WERI-Rb-1 (cell line): ENCODE data around the gene YAP1.

Experiments
- DNase-seq: peaks from one replicate; pipeline ENCODE4 v3.0.0-alpha.2; 2020
- H3K27ac ChIP-seq: fragments of 250-450 bp; sonication (Bioruptor Pico); 2 replicates; pipeline ENCODE4 v1.5.1; 2020; ENCODE audit warnings: mild to moderate bottlenecking, moderate library complexity
- H3K27me3 ChIP-seq: fragments of 250-450 bp; sonication (Bioruptor Pico); 2 replicates; pipeline ENCODE4 v1.5.1; 2021; ENCODE audit warnings: mild to moderate bottlenecking, low read depth, moderate library complexity; ENCODE audit not compliant: insufficient read depth, severe bottlenecking
- H3K36me3 ChIP-seq: fragments of 250-450 bp; sonication (Bioruptor Pico); 2 replicates; pipeline ENCODE4 v1.5.1; 2020; ENCODE audit warnings: mild to moderate bottlenecking, moderate library complexity
- H3K4me3 ChIP-seq: 2 replicates; pipeline ENCODE4 v1.5.1; 2011; ENCODE audit warnings: low read depth, mild to moderate bottlenecking, control low read depth, low read length
- H3K9me3 ChIP-seq: fragments of 250-450 bp; sonication (Bioruptor Pico); 2 replicates; pipeline ENCODE4 v1.5.1; 2021; ENCODE audit warnings: mild to moderate bottlenecking, moderate library complexity; ENCODE audit not compliant: severe bottlenecking
- TF ChIP-seq, protein P1 (sequence below): IDR thresholded peaks from 2 replicates; pipeline ENCODE4 v1.5.1; 2011; ENCODE audit warnings: low read depth, mild to moderate bottlenecking, control low read depth, inconsistent platforms, low read length

The YAP1 gene

DNA sequence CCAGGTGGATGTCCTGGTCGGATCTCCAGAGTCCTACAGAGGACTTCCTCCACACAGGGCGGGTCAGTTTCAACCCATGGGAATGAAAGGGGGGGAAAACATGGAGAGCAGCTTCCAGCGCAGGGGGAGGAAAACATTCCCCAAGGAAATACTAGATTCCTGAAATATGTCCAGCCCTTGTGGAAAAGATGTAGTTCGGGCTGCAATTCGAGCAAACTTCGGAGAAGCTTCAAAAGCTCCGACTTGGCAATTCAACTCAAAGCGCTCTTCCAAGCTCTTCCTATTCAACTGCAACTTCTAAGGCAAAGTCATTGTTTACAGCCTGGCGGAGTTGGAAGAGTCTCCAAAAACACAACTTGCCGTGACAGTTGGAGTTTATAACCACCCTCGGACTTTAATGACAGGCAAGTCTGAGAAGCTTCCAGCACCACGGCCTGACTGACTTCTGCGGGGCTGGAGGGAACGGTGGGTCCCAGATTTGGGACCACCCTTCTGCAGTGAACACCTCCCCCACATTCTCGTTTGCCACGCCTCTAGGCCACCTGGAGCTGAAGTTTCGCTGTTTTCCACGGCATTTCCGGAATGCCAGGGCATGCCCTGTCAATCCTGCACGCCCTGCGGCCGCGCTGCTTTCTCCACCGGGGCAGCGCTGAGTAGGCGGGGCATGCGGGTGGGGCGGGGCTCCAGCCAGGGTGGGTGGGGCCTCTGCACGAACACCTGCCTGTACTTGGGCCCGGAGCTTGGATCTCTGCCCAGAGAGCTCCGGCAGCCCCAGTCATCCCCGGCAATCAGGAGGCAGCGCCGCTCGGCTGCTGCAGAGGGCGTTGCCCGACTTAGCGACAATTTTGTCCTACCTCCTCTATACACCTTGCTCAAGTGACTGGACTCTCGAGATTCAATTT, 158.1 kb downstream of the YAP1 start:
- peaks cover under 1% of the 10 kb centered on the region for H3K9me3 ChIP-seq
- no peaks in the 10 kb centered on the region for H3K27me3 ChIP-seq
- no peak overlapping the region for H3K4me3 ChIP-seq
- TF ChIP-seq, protein P1, sequence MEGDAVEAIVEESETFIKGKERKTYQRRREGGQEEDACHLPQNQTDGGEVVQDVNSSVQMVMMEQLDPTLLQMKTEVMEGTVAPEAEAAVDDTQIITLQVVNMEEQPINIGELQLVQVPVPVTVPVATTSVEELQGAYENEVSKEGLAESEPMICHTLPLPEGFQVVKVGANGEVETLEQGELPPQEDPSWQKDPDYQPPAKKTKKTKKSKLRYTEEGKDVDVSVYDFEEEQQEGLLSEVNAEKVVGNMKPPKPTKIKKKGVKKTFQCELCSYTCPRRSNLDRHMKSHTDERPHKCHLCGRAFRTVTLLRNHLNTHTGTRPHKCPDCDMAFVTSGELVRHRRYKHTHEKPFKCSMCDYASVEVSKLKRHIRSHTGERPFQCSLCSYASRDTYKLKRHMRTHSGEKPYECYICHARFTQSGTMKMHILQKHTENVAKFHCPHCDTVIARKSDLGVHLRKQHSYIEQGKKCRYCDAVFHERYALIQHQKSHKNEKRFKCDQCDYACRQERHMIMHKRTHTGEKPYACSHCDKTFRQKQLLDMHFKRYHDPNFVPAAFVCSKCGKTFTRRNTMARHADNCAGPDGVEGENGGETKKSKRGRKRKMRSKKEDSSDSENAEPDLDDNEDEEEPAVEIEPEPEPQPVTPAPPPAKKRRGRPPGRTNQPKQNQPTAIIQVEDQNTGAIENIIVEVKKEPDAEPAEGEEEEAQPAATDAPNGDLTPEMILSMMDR: no peak
- no peaks in the 10 kb centered on the region for H3K36me3 ChIP-seq
- DNase-seq: no peak
- no peak overlapping the region for H3K27ac ChIP-seq

GRCh38 chr11:102268985-102269470, 158.8 kb downstream of the YAP1 start:
- TF ChIP-seq, protein P1: no peak
- Histone ChIP-seq H3K4me3 (no peak overlapping the region), H3K27ac (no peak overlapping the region)

GRCh38 chr11:102269927-102270326, 159.7 kb downstream of the YAP1 start:
- Histone ChIP-seq H3K4me3 (no peak overlapping the region), H3K9me3 (peaks cover 11% of the 10 kb centered on the region), H3K27ac (no peak overlapping the region), H3K36me3 (no peaks in the 10 kb centered on the region), H3K27me3 (no peaks in the 10 kb centered on the region)
- DNase-seq: no peak
- TF ChIP-seq, protein P1: no peak

More at GRCh38 chr11:102268985-102269470, 158.8 kb downstream of the YAP1 start:
- no peak for DNase-seq
- Histone ChIP-seq H3K9me3 (peaks cover 5% of the 10 kb centered on the region), H3K36me3 (no peaks in the 10 kb centered on the region), H3K27me3 (no peaks in the 10 kb centered on the region)

DNA sequence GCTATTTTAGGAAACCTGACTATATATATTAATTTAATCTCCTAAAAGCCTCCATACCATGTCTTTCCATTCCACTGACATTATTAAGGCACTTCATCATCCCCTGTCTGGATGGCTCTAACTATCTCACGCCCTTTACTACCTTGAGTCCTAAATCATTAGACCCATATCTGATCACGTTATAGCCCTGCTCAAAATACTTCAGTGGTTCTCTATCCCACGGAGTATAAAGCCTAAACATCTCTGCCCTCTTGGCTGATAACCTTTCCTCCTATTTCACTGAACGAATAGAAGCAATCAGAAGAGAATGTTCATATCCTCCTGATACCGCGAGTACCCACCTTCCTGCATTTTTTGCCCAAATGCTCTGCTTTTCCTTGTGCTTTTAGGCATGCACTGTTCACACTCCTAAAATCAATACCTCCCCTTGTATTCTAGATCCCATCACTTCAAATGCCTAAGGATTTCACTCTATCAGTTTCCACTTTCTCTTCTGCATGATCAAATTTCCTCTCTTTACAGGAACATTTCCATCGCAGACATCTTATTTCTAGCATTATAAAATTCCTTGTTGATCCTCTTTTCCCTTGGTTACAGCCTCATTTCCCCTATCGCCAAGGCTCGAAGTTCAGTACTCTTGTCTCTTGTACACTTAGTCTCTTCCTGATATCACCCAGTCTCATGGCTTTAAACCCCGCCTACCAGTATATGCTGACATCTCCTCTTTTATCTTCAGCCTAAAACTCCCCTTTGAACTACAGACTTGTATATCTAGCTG, 162.0 kb downstream of the YAP1 start:
- H3K9me3 ChIP-seq: peaks cover 11% of the 10 kb centered on the region
- DNase-seq: no peak
- TF ChIP-seq, protein P1: no peak
- no peaks in the 10 kb centered on the region for H3K36me3 ChIP-seq
- no peak overlapping the region for H3K4me3 ChIP-seq
- H3K27me3 ChIP-seq: no peaks in the 10 kb centered on the region
- H3K27ac ChIP-seq: no peak overlapping the region

- no peak overlapping the region; the same call in 1 of the 2 replicates for H3K27ac ChIP-seq
- no peaks in the 10 kb centered on the region for H3K27me3 ChIP-seq
- peak; percentile 70 for DNase-seq
- no peak overlapping the region for H3K4me3 ChIP-seq
- H3K9me3 ChIP-seq: peaks cover 11% of the 10 kb centered on the region
- TF ChIP-seq, protein P1: no peak
- H3K36me3 ChIP-seq: no peaks in the 10 kb centered on the region
These were observed 164.4 kb downstream of the YAP1 start for GRCh38 chr11:102274628-102275027.
